Type B pancreatic cell (in vitro differentiated cells): Measurements from ENCODE around the gene CACNA1S. TPM values are rescaled to one million over a fixed set of nuclear protein-coding genes. Genes with fewer than 3 reads are reported as not detected.

Experiments used
- DNase-seq: peaks from one replicate; pipeline ENCODE4 v3.0.0; 2021; ENCODE audit warnings: mixed read lengths; ENCODE audit not compliant: unreplicated experiment; ENCODE audit errors: extremely low spot score
- H3K27ac Mint-ChIP-seq: 2 replicates; pipeline ENCODE4 v1.8.0; 2021; ENCODE audit warnings: mild to moderate bottlenecking, mixed read lengths
- H3K27me3 Mint-ChIP-seq: 2 replicates; pipeline ENCODE4 v1.8.0; 2021; ENCODE audit warnings: mixed read lengths
- H3K36me3 Mint-ChIP-seq: 2 replicates; pipeline ENCODE4 v1.8.0; 2021; ENCODE audit warnings: mixed read lengths
- H3K4me1 Mint-ChIP-seq: one replicate; pipeline ENCODE4 v1.8.0; 2021; ENCODE audit warnings: mixed read lengths; ENCODE audit not compliant: unreplicated experiment
- H3K4me3 Mint-ChIP-seq: 2 replicates; pipeline ENCODE4 v1.8.0; 2021; ENCODE audit warnings: mild to moderate bottlenecking, mixed read lengths
- H3K9me3 Mint-ChIP-seq: 2 replicates; pipeline ENCODE4 v1.8.0; 2021; ENCODE audit warnings: mixed read lengths
- total RNA-seq: library from RNA; stranded (reverse); gene quantifications from 2 replicates; pipeline ENCODE4 v1.2.1, GENCODE V29; 2021; ENCODE audit warnings: low replicate concordance
- TF ChIP-seq, protein P1 (sequence below): fragments of 200-600 bp; sonication (generic); conservative IDR thresholded peaks from 2 replicates; pipeline ENCODE4 v1.5.0; 2021; ENCODE audit warnings: antibody characterized with exemption, mild to moderate bottlenecking

The CACNA1S gene
- total RNA-seq, 1 donor from 2014 or later, result 0.12 TPM

DNA sequence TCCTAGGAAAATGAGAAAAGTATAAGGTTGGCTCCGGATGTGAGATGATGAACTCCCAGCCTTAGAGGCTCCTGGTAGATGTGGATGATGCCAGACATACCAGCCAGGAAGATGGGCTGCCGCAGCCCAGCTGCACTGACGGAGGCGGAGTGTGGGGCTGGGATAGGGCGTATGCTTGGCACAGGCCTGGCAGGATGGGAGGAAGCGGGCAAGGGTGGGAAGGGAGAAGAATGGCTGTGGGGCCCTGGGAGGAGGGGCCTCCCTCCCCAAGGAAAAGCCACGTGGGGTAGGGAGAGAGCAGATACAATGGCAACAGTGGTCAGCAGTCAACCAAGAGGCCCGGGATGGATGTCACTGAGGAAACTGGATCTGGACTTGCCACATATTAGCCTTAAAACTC is 47.4 kb downstream of the CACNA1S start:
- TF ChIP-seq, protein P1, sequence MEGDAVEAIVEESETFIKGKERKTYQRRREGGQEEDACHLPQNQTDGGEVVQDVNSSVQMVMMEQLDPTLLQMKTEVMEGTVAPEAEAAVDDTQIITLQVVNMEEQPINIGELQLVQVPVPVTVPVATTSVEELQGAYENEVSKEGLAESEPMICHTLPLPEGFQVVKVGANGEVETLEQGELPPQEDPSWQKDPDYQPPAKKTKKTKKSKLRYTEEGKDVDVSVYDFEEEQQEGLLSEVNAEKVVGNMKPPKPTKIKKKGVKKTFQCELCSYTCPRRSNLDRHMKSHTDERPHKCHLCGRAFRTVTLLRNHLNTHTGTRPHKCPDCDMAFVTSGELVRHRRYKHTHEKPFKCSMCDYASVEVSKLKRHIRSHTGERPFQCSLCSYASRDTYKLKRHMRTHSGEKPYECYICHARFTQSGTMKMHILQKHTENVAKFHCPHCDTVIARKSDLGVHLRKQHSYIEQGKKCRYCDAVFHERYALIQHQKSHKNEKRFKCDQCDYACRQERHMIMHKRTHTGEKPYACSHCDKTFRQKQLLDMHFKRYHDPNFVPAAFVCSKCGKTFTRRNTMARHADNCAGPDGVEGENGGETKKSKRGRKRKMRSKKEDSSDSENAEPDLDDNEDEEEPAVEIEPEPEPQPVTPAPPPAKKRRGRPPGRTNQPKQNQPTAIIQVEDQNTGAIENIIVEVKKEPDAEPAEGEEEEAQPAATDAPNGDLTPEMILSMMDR, result no peak
- H3K27me3 Mint-ChIP-seq, result peaks cover 9% of the 10 kb centered on the region
- no peak overlapping the region for H3K4me3 Mint-ChIP-seq
- H3K4me1 Mint-ChIP-seq, result peaks cover 6% of the 10 kb centered on the region
- no peak for DNase-seq
- no peaks in the 10 kb centered on the region for H3K9me3 Mint-ChIP-seq
- no peaks in the 10 kb centered on the region for H3K36me3 Mint-ChIP-seq
- no peak overlapping the region for H3K27ac Mint-ChIP-seq

DNA sequence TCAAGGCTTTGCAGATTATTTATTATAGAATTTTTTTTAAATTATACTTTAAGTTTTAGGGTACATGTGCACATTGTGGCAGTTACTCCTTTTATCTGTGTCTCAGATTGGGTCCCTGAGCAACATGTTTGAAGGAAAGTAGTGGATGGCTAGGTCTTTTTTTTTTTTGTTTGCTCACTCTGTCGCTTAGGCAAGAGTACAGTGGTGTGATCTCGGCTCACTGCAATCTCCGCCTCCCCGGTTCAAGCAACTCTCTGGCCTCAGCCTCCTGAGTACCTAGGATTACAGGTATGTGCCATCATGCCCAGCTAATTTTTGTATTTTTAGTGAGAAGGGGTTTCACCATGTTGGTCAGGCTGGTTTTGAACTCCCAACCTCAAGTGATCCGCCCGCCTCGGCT is 49.1 kb downstream of the CACNA1S start:
- no peak for DNase-seq
- no peaks in the 10 kb centered on the region for H3K4me1 Mint-ChIP-seq
- H3K36me3 Mint-ChIP-seq, result no peaks in the 10 kb centered on the region
- no peak overlapping the region for H3K27ac Mint-ChIP-seq
- no peaks in the 10 kb centered on the region for H3K9me3 Mint-ChIP-seq
- H3K27me3 Mint-ChIP-seq, result peaks cover 9% of the 10 kb centered on the region
- H3K4me3 Mint-ChIP-seq, result no peak overlapping the region
- TF ChIP-seq, protein P1, result no peak

DNA sequence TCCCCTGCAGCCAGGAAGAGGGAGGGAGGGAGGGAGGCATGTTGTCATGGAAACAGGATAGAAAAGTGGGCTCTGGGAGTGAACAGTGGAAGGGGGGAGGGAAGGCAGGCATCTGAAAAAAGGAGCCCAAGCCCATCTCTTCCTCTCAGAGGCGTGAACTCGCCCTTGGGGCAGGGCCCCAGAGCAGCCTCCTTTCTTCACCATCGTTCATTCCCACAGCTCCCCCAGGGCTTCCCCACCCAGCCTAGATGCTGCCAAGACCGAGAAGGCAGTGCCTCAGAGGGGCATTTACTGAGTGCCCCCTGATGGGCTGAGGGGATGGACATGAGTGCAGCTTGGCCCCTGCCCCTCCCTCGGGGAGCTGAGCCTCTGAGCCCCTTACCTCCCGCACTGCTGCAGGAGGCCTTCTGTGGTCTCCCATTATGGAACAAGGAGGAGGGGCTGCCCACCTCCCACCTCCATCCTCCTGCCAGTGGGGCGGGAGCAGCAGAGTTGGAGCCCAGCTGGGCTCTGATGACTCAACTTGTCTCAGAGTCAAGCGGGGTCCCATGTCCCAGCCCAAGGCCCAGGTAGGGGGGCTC is 49.6 kb downstream of the CACNA1S start:
- H3K36me3 Mint-ChIP-seq, result no peaks in the 10 kb centered on the region
- peaks cover 11% of the 10 kb centered on the region for H3K27me3 Mint-ChIP-seq
- no peak overlapping the region for H3K4me3 Mint-ChIP-seq
- DNase-seq, result no peak
- H3K9me3 Mint-ChIP-seq, result no peaks in the 10 kb centered on the region
- TF ChIP-seq, protein P1, result no peak
- H3K4me1 Mint-ChIP-seq, result no peaks in the 10 kb centered on the region
- H3K27ac Mint-ChIP-seq, result no peak overlapping the region

DNA sequence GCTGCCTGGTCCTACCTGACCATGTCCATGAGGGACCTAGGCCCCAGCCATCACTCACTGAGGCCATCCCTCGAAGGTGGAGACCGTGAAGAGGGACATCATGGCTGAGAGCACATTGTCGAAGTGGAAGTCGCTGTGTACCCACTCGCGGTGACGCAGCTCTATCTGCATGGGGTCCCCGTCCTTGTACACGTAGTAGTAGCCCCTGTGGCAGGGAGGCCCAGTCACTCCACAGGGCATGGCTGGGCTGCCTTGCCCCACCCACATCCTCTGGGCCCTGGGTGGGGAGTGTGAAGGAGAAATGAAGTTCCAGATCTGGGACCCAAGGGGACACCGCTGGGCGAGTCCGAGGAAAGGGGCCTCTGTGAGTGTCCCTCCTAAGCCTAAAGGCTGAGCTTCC is 50.3 kb downstream of the CACNA1S start:
- Mint-ChIP-seq H3K27ac (no peak overlapping the region), H3K9me3 (no peaks in the 10 kb centered on the region), H3K4me3 (no peak overlapping the region), H3K4me1 (no peaks in the 10 kb centered on the region), H3K36me3 (no peaks in the 10 kb centered on the region), H3K27me3 (peaks cover 11% of the 10 kb centered on the region)
- DNase-seq, result no peak
- TF ChIP-seq, protein P1, result no peak

DNA sequence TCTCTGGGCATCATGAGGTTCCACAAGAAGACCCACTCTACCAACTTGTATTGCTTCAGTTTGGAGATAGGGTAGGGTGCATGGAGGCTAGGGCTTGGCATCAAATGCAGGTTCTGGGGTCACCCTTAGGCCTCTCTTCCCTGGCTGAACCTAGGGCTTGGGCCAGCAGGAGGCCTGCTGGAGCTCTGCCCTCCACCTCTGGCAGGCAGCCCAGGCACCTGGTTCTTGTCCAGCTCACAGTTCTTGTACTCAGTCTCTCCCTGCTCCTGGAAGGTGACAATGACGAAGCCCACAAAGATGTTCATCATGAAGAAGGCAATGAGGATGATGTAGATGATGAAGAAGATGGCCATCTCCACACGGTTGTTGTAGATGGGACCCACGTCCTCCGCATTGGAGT is 51.2 kb downstream of the CACNA1S start:
- H3K4me3 Mint-ChIP-seq, result no peak overlapping the region
- TF ChIP-seq, protein P1, result no peak
- H3K36me3 Mint-ChIP-seq, result no peaks in the 10 kb centered on the region
- DNase-seq, result no peak
- no peak overlapping the region for H3K27ac Mint-ChIP-seq
- no peaks in the 10 kb centered on the region for H3K9me3 Mint-ChIP-seq
- peaks cover 1% of the 10 kb centered on the region for H3K4me1 Mint-ChIP-seq
- peaks cover 15% of the 10 kb centered on the region for H3K27me3 Mint-ChIP-seq

DNA sequence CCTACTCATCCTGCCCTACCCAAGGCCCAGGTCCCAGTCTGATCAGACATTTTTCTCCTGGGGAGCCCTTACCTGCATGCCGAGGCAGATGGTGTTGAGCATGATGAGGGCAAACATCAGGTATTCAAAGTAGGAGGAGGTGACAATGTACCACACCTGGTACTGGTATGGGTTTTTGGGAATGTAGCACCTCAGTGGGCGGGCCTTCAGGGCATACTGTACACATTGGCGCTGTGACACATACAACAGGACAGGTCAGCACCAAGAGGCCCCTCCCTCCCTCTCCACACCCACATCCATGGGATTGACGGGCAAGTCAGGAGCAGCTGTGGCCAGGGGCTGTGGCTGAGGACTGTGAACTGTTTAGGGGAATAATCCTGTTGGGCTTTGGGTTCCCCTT is 51.6 kb downstream of the CACNA1S start:
- DNase-seq, result no peak
- H3K27me3 Mint-ChIP-seq, result peaks cover 16% of the 10 kb centered on the region
- no peak overlapping the region for H3K4me3 Mint-ChIP-seq
- H3K27ac Mint-ChIP-seq, result no peak overlapping the region
- TF ChIP-seq, protein P1, result no peak
- no peaks in the 10 kb centered on the region for H3K9me3 Mint-ChIP-seq
- H3K4me1 Mint-ChIP-seq, result peaks cover 6% of the 10 kb centered on the region
- no peaks in the 10 kb centered on the region for H3K36me3 Mint-ChIP-seq
